ENCODE measurements around the gene TECPR1. TPM values are rescaled to one million over a fixed set of nuclear protein-coding genes. Genes with fewer than 3 reads are reported as not detected.

Gene TECPR1
- polyA plus RNA-seq, 2 of the 4 experiments (the other 2 are of a cell fraction) = 2.5 to 11.1 TPM

GRCh38 chr7:98194186-98194585, 57.8 kb downstream of the TECPR1 start:
- Histone ChIP-seq H3K4me3 (no peak overlapping the region), H3K9me3 (peaks cover 3% of the 10 kb centered on the region; the same call in 1 of the 3 replicates), H3K27ac (no peak overlapping the region), H3K4me2 (no peak overlapping the region), H3K4me1 (no peaks in the 10 kb centered on the region)
- ATAC-seq = no peak
- TF ChIP-seq JUN (IDR thresholded peaks at IDR 0.05) (no peak), EHF (CRISPR knock-in tag; IDR thresholded peaks at IDR 0.05) (no peak), KDM5A (IDR thresholded peaks at IDR 0.05) (no peak), KDM1A (IDR thresholded peaks at IDR 0.05; ENCODE audit: low read depth) (no peak), RARB (CRISPR knock-in tag; IDR thresholded peaks at IDR 0.05) (no peak), SMC3 (IDR thresholded peaks at IDR 0.05) (no peak), USF2 (IDR thresholded peaks at IDR 0.05) (no peak), ELK1 (IDR thresholded peaks at IDR 0.05; ENCODE audit: low read depth, low read length) (no peak), CBX8 (IDR thresholded peaks at IDR 0.05) (no peak), CHD2 (IDR thresholded peaks at IDR 0.05; ENCODE audit: low read length, partially characterized antibody) (no peak), PBX3 (IDR thresholded peaks at IDR 0.05) (no peak), HEYL (CRISPR knock-in tag; IDR thresholded peaks at IDR 0.05) (no peak), ZNF302 (CRISPR knock-in tag; IDR thresholded peaks at IDR 0.05) (no peak), HES2 (IDR thresholded peaks at IDR 0.05) (no peak), CTCF (IDR thresholded peaks at IDR 0.05) (no peak), TP53 (CRISPR knock-in tag; IDR thresholded peaks at IDR 0.05) (no peak), MAZ (IDR thresholded peaks at IDR 0.05; ENCODE audit: borderline replicate concordance, low read depth, low read length) (no peak), RFX5 (IDR thresholded peaks at IDR 0.05) (no peak), FOSB (CRISPR knock-in tag; IDR thresholded peaks at IDR 0.05) (no peak)
- FAIRE-seq = no peak
- 94% methylated on average over 28 of the region's 28 CpGs for WGBS (ENCODE audit: missing lambda C conversion rate)
- ChIA-PET CTCF (interaction anchor here (0.9 kb wide), 1 partner anchor 27 kb away, joined by 4 read pairs; no protein-coding TSS in a partner anchor), POLR2A (no interaction called here)
- no peak for DNase-seq (ENCODE audit: low read depth in 1 of 2, low spot score in 1 of 2)

- CTCF ChIA-PET = no interaction called here
- Histone ChIP-seq H3K4me1 (no peaks in the 10 kb centered on the region), H3K4me3 (no peak overlapping the region), H3K4me2 (no peak overlapping the region), H3K9me3 (peaks cover 3% of the 10 kb centered on the region; the same call in 1 of the 3 replicates), H3K27ac (no peak overlapping the region)
- no peak for TF ChIP-seq USF2 (IDR thresholded peaks at IDR 0.05)
- no peak for TF ChIP-seq MYC (IDR thresholded peaks at IDR 0.05; ENCODE audit: borderline replicate concordance, low read length)
- no peak for TF ChIP-seq ESRRA (IDR thresholded peaks at IDR 0.05; ENCODE audit: borderline replicate concordance, low read length)
- no peak for TF ChIP-seq CHD2 (IDR thresholded peaks at IDR 0.05; ENCODE audit: low read length, partially characterized antibody)
- no peak for TF ChIP-seq EHMT2 (IDR thresholded peaks at IDR 0.05; ENCODE audit: low read depth)
- no peak for TF ChIP-seq HOXB13 (CRISPR knock-in tag; IDR thresholded peaks at IDR 0.05; ENCODE audit: low read depth)
- no peak for TF ChIP-seq RFX5 (IDR thresholded peaks at IDR 0.05)
- TF ChIP-seq ELK1 (IDR thresholded peaks at IDR 0.05; ENCODE audit: low read depth, low read length) = no peak
- no peak for TF ChIP-seq FOXS1 (CRISPR knock-in tag; IDR thresholded peaks at IDR 0.05)
- no peak for ATAC-seq
- no peak for DNase-seq (ENCODE audit: low read depth in 1 of 2, low spot score in 1 of 2)
- WGBS (ENCODE audit: missing lambda C conversion rate) = 96% methylated on average over 34 of the region's 37 CpGs
- POLR2A ChIA-PET = no interaction called here
- no peak for FAIRE-seq
Observed at GRCh38 chr7:98193474-98194180, 58.4 kb downstream of the TECPR1 start.
